DMS153 treated with DMSO at 0.1 percent for 48 hours (cell line): Measurements from ENCODE around the gene TREH.

Experiments used
- DNase-seq: peaks from one replicate; lab custom pipeline; 2025; ENCODE audit not compliant: unreplicated experiment; lab: John Stamatoyannopoulos, UW

TREH gene

DNA sequence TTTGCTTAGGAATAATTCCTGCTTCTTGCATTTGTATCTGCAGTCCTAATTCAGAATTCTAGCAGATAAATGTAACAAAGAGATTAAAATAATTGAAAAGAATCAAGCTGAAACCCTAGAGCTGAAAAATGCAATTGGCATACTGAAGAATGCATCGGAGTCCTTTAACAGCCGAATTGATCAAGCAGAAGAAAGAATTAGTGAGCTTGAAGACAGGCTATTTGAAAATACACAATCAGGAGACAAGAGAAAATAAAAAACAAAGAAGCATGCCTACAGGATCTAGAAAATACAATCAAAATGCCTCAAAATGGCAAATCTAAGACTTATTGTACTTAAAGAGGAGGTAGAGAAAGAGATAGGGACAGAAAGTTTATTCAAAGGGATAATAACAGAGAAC lies 8.2 kb downstream of the TREH start:
- no peak for DNase-seq

DNA sequence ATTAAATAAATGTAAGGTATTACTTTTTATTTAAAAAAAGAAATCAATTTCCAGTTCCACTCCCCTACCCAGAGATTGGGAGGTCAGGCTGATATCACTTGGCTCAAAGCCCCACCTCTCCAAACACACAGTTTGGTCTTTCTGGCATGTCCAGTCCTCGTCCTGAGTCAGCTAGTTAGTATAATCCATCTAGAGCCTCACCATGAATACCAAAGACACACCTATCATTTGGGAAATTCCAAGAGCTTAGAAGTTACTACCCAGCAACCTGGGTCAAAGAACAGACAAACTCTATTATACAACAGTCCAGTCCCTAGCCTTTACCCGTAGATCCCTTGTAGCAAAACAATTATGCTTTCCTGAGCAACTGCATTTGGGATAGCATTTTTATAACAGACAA lies 9.4 kb downstream of the TREH start:
- DNase-seq = no peak

DNA sequence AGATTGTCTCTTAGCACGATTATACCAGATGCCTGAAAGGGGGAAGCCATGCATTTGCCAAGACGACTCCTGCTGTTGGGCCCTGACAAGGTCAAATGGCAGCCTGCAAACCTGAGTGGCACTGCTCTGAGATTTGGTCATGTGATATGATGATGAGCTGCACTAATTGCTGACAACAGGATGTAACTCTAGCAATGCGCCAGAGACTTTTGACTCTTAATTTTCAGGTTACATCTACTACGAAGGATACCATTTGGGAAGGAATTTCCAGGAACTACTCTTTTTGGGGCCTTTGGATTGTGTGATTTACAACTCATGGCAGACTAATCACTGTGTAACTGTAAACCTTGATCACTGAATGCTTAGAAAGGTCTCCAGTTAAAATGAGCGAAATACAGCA lies 13.1 kb downstream of the TREH start:
- DNase-seq = no peak

DNA sequence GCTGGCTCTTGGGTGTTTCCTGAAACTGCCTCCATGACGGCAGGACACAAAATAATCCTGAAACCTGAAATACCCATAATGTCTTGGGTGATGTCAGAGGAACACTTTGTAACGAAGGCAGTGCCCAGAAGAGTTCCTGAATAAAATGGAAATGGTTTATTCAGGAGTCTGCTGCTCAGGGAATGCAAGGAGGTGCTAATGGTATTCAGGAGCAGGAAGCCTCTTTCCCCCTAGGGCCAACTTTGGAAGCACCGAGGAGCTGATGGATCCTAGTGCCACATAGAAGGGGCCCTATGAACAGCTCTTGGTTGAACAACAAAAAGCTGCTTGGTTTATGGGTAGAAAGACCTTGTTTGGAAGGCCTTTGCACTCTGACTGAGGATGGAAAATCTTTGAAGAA lies 15.5 kb downstream of the TREH start:
- no peak for DNase-seq

DNA sequence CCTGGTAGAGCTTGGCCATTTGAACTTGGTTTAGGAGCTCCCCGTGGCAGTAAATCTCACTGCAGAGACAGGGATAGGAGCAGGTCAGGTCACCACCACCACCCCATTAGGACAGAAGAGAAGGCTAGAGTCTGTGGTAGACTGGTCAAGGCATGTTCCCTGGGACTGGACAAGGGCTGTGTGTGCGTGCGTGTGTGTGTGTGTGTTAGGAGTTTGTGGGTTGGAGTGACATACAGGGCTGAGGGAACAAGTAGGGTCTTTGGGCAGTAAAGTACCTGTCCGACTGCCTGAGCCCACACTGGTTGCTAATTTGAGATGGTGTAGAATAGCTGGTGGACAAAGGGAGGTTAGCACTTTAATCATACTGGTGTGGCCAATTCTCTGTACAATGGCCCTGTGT lies 16.1 kb downstream of the TREH start:
- no peak for DNase-seq

DNA sequence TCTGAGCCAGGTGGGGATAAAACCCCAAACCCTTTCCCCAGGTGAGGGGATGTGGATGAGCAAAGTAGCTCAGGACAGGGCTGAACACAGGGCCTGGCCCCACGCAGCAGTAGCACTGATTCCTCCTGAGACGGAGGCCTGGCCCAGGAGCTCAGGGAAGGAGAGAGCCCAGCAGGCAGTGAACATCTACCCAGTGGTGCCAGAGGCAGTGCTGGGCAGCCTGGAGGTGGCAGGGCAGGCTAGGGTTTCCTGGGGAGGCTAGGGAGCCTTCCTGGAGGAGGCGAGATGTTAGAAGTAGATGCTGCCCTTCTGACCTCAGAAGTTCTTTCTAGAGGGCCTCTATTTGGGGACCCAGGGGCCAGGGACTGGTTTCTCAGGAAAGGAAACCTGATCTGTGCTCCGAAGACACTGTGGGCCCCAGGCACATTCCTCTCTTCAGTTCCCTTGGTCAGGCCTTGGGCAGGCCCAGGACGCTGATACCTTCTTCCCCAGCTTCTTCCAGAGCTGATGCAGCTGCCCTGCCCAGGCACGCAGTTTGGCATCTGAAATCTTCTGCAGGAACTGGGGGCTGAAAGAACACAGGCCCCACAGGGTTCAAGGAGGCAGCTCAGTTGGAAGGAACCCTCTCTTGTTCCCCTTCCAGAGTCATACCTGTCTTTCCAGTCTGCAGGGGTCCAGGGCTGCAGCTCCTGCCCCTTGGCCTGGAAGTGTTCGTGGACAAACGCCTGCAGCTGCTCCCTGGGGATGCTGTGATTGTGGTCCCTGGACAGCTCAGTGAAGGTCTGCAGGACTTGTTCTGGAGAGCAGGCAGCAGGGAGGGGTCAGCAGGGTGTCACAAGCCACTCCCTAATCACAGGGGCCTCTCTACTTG lies 16.8 kb downstream of the TREH start:
- no peak for DNase-seq

DNA sequence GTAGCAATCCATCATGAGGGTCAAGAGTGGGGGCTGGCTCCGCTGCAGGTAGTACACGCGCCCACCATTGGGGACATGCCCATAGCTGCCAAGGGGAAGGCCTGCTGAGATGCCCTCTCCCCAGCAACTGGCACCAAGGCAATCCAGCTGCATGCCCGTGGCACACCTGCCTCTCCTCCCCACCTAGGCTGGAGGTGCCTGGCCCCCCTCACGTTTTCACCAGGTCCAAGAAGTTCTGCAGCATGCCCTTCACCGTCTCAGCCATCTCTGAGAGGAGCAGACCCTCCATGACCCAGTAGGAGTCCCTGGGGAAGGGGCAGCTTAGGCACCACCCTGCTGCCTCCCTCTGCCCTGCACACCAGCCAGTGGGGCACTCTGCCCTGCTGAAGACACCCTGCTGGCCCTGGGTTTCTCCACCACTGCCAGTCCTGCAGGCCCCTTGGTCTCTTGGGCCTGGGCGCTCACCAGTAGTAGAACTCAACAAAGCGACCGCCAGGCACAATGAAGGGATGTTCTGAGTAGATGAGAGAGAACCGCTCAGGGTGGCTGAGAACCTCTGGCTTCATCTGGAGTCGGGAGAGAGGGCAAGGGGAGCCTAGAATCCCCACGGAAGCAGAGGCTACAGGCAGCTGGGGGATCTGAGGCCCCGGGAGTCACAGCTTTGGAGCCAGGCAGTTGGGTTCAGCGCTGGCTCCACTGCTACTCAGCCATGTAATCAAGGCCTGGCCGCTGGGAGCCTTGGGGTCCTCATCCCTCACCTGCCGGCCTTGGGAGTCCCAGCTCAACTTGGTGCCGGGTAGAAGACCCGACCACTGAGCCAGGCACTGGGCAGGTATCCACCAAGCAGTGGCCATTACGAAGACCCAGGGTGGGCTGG lies 17.8 kb downstream of the TREH start:
- no peak for DNase-seq

DNA sequence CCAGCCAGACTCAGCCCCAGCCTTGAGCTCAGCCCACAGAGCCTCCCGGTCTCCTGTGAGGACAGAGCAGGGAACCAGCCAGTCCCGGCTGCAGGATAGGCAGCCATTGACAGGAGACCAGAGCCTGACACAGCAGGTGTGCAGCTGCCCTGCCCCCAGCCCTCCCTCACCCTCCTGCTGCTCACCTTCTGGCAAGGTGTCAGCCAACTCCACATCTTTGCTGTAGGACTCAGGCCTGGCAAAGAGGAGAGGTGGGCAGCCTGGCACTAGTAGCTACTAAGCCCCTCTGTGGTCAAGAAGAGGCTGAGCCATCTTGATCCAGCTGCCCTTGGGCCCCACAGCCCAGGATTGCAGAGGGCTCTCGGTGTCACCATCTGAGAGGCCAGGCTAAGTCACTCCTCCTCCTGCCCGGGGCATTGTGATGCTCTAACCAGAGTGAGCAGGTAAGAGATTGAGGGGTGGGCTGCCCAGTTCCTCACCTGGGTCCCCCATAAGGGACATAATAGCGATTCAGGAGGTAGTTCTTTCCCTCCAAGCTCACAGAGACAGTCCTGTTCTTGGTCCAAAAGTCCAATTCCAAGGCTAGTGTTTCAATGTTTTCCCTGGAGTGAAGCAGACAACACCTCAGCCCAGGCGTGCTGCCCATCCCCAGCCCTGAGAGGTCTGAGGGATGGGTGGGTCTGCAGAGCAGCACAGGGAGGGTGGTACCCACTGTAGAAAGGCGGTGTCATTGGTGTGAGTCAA lies 18.6 kb downstream of the TREH start:
- DNase-seq = no peak

DNA sequence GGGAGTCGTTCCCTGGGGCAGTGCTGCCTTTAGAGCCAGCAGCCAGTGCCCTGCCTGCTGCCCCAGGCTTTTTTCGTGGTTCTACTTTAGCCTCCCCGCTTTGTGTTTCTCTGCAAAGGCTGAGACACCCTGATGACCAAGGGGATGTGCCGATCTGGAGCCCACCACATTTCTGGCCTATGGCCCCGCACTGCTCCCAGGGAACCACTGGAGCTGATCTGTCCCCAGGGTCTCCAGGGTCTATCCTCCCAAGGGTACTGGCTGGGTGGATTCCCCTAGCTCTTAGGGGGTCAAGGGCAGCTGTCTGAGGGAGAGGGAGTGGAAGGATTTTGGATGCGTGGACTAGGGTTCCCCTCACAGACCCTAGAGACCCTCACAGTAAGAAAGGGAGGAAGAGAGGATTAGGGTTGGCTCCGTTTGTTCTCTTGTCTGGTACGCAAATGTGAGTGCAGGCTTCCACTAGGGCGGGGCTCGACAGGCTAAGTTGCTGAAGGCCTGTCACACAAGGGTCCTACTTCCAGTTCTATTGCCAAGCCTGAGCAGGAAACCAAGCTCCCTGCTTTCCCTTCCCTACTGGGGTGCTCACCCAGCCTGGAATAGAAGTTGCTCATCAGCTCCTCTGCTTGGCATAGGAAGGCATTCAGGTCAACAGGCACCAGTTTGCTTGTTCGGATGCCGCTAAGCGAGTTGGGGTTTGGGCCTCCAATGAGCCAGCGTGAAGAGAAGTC lies 19.3 kb downstream of the TREH start:
- DNase-seq = no peak

DNA sequence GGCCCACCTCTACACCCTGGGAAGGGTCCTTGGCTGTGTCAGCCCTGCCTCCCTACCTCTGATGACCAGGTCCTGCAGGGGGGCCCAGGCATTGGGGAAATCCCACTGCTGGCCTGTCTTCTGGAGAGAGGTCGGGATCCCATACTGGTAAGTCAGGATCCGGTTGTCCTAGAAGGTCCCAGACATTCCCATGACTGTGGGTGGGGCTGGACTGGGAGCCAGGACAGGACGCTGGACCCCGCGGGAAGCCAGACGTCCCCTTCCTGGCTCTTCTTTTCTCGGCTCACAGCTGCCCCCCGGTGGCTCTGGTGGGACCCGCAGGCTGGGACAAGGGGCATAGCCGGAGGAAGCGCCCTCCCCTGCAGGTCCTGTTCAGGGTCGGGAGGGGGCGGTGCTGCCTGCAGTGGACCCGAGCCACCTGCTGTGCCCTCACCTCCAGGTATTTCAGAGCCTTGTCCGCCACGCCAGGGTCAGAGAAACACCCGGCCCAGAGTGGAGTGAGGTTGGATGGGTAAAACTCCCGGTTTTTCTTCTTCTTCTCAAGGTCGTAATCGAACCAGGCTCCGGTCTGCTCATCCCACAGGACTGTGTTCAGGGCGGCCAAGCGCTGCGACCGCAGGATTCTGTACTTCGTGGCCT lies 20.0 kb downstream of the TREH start:
- peak; percentile 86 for DNase-seq

DNA sequence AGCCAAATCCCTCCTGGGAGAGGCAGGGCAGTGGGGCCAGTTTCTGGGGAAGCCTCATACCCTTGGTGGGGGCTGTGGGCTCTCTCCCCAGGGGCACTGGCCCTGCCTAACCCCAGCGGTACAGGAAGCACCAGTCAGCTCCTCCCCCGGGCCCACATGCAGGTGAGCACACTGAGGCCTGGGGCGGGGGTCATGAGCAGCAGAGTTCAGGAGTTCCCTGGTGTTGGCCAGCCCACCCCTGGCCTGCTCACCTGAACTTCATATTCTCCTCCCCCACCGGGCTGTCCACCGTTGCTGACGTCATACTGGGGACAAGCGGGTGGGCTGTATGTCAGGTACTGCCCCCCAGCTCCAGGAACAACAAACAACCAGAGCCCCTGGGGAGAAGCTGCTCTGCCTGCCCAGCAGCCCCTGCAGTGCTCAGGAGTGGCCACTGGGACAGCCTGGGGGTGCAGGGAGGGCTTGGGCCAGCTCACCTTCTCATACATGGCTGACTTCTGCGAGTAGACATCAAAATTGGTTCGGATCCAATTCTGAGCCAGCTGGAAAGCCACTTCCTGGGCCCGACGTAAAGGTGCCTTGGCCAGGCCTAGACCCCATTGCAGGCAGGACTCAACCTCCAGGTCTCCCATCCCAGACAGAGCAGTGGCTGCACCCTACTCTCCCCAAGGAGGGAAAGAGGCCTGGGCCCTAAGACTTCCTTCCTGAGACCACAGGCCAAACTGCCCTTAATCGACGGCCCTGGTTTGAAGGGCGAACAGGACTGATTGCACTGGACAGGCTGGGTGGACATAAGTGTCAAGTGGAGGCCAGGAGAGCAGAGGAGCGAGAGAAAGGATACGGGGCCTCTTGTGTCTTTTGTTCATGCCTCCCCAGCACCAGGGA lies 20.8 kb downstream of the TREH start:
- no peak for DNase-seq

DNA sequence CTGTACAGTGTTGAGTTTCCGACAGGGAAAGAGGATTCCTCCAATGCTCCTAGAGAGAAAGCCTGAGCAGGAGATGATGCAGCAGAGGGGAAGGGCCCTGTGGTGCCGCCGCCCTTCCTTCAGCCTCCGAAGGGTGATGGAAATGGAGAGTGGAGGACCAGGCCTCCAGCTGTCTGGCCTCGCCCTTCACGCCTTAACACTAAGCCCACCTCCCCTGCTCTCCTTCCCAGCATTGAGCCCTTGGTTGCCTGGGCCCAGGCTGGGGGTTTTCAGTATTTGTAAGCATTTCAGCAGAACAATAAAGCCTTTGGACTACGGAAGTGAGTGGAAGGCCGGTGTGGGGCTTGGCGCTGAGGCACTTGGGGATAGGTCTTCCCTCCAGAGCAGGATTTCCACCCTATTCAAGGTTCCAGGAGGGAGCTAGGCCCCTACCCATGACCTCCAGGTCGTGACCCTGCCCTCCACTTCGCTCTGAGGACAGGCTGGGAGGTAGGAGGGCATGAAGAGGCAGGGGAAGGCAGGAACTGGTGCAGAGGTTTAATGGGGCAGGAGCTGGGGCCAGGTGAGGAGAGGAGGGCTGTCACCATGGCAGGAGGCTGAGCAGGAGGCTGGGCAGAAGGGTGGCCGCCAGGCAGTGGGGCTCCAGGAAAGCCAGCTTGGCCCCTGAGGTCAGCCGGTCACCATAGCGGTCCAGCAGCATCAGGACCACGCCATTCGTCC lies 21.6 kb downstream of the TREH start:
- no peak for DNase-seq

DNA sequence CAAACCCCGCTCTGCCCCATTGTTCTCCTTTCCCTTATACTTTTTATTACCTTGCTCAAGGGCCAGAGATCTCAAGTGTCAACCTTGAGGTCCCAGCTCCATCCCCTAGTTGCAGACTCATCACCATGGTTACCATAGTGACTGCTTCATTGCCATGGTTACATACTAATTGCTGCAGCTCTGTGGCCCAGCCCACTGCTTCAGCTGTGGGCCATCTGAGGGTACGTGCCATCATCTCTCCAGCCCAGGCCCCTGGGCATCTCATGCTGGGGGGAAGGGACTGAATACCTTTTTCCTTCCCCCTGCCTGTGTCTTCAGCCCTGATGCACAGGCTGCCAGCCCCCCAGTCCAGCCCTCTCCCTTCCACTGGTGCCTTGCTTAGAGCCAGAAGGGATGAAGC lies 22.2 kb downstream of the TREH start:
- DNase-seq = no peak

DNA sequence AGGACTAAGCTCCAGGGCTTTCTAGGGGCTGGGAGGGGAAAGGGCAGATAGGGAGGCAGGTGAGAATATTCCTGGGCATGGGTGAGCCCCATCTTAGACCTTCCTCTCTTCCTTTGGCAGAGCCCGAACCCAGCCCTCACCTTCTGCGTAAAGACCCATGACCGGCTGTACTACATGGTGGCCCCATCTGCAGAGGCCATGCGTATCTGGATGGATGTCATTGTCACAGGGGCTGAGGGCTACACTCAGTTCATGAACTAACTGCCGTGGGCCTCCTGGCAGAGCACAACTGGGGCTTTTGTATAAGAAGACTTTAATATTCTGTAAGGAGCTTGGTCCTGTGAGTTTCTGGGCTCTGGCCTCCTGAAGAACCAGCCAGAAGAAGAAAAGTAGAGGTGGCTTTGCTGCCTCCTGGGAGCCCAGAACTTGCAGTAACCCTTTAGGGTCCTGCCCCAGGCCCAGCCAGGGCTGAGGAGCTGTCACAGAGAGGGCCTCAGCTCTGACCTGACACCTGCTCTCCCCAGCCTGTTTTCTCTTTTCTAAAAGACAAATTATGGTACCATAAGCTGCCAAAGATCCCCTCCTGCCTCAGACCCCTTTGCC lies 22.8 kb downstream of the TREH start:
- no peak for DNase-seq

DNA sequence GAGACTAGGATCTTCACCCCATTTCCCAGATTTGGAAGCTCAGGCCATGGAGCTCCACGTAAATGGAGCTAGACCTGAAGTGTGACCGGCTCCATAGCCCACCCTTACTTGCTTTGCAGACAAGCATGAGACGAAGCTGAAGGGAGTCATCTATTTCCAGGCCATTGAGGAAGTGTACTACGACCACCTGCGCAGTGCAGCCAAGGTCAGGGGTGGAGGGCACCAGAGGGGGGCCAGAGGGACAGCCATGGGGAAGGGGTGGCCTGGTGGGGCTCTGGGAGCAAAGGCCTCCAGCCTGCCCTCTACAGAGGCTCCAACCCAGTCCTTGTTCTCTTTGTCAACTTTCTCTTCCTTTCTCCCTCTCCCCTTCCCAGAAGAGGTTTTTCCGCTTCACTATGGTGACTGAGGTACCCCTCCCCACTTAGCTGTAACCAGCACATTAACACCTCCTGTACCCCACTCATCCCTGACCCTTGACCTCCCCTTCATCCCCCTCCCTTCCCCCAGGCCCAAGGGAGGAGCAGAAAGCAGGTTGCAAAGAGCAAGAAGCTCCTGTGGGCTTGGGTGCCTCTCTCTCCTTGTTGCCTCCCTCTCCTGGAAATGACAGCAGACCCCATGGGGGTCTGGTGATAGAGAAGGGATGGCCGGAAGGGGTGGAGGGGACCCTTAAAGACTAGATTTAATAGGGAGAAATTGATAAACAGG lies 23.8 kb downstream of the TREH start:
- no peak for DNase-seq

DNA sequence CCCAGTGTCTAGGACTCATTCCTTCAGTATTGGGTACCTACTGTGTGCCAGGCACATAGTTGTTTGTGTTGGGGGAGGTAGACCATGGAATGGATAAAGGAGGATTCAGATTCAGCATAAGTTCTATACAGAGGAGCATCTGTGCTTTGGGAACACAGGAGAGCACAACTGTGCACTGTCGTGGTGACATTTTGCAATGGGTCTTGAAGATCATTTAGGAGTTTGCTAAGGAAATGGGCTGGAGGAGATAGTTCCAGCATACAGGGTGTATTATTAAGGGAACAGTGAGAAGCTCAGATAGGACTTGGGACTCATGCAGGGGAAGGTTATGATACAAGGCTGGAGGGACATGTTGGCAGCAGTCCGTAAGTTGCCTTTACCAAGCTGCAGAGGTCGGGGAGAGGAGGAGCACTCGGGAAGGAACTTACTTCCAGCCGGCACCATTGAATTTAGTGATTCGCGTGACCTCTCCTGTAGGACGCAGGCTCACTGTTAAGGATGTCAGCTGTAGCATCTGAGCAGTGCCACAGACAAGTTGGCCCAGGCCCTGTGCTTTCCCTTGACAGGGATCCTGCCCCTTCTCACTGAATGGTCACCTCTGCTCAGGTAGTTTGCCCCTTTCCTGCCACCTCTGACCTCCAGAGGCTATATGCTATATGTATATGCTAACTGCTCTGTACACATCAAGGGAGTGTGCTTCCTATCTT lies 25.6 kb downstream of the TREH start:
- DNase-seq = no peak

DNA sequence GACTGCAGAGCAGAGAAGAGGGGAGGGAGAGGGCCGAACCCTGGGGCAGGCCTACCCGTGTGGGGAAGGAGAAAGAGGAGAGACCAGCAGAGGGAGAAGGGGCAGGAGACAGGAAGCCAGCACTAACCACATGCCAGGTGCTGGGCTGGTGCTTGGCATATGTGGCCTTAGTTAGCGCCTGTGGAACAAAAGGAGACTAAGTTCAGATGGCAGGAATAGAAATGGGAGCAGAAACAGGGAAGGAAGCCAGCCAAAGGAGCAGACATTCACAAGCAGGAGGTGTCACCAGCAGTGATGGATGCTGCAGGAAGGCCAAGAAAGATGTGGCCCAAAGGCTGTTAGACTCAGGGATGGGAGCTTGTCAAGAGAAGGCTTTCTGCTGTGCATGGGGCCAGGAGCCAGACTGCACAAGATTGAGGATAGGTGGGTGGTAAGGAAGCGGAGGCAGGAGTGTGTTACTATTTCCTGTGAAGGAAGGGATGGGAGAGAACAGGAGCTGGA lies 26.7 kb downstream of the TREH start:
- DNase-seq = no peak
